Uterus (tissue), 4 donors: ENCODE measurements around the gene VWA3B. TPM values are rescaled to one million over a fixed set of nuclear protein-coding genes. Genes with fewer than 3 reads are reported as not detected.

Experiments
- DNase-seq, 2 donors: peaks; one replicate each; pipeline ENCODE4 v3.0.0-alpha.2; 2019 to 2020
- H3K27ac ChIP-seq, 2 donors: fragments of 200-600 bp; sonication (generic); 1 replicate in 1 of 2; 2 replicates in 1 of 2; pipeline ENCODE4 v1.5.1; 2016 to 2018
- H3K27me3 ChIP-seq, 2 donors: fragments of 200-600 bp; sonication (generic); one replicate each; pipeline ENCODE4 v1.5.1; 2018 to 2019; ENCODE audit warnings: control low read depth in 1 of 2
- H3K36me3 ChIP-seq, 2 donors: fragments of 200-600 bp; sonication (generic); one replicate each; pipeline ENCODE4 v1.5.1; 2019; ENCODE audit warnings: control low read depth in 1 of 2
- H3K4me1 ChIP-seq, 2 donors: fragments of 200-600 bp; sonication (generic); one replicate each; pipeline ENCODE4 v1.5.1; 2018 to 2019; ENCODE audit warnings: control low read depth in 1 of 2
- H3K4me3 ChIP-seq, 2 donors: fragments of 200-600 bp; sonication (generic); 1 replicate in 1 of 2; 2 replicates in 1 of 2; pipeline ENCODE4 v1.5.1; 2018 to 2019; ENCODE audit warnings: mild to moderate bottlenecking in 1 of 2
- H3K9me3 ChIP-seq, 2 donors: fragments of 200-600 bp; sonication (generic); one replicate each; pipeline ENCODE4 v1.5.1; 2019; ENCODE audit warnings: control low read depth in 1 of 2
- POLR2A ChIP-seq, 2 donors: fragments of 450-650 bp; IDR thresholded peaks; one replicate each; pipeline ENCODE4 v1.6.1; 2016; ENCODE audit warnings: antibody characterized with exemption in 2 of 2, mild to moderate bottlenecking in 1 of 2, moderate library complexity in 1 of 2
- intact Hi-C: fragments of 100-400 bp; cut with DNase I; formaldehyde crosslinking; loops from one replicate; pipeline ENCODE4 v1.15.1; 2023; ENCODE audit warnings: low total_unique reads
- total RNA-seq, 4 donors: library from RNA; depleted of rRNA in 3 of 4; stranded (reverse); fragments of >200 nt in 3 of 4; gene quantifications; one replicate each; pipeline versions ENCODE4 v1.1.0 to v1.2.4, GENCODE V29; 2014 to 2023
- TF ChIP-seq, protein P1 (sequence below), 4 experiments: fragments of 200-600 bp in 2 of 4; fragments of 450-650 bp in 2 of 4; sonication (generic) in 2 of 4; IDR thresholded peaks; one replicate each; pipeline ENCODE4 v1.5.1; 2016 to 2019; ENCODE audit warnings: antibody characterized with exemption in 4 of 4, mild to moderate bottlenecking in 2 of 4, moderate library complexity in 1 of 4
- donor health status: DM: yes; HTN: yes; CAD: no.

VWA3B gene
- total RNA-seq, 4 donors from 2014 or later: 0.98 to 2.1 TPM; not detected in 2

DNA sequence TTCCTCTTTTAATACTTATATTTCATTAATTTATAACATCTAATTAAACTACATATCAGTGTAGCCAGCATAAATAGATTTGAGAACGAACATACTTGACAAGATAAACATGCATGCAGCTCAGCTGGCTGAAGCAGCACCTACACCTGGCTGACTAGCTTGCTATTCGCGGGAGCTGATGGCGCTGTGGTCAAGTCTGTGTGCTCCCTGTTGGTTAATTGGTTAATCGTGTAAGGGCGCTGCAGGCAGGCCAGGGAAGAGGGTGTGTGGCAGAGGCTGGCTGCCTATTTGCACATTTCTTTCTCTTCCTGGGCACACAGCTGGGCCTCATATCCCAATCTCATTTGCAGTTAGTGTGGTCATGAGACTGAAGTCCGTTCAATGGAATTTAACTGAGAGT is 14.5 kb upstream of the VWA3B start:
- Histone ChIP-seq H3K4me3 (no peak overlapping the region), H3K9me3 (no peaks in the 10 kb centered on the region), H3K27ac (no peak overlapping the region), H3K4me1 (no peaks in the 10 kb centered on the region), H3K27me3 (no peaks in the 10 kb centered on the region), H3K36me3 (no peaks in the 10 kb centered on the region)
- no peak for DNase-seq
- intact Hi-C loops: no loop called here
- TF ChIP-seq, protein P1, sequence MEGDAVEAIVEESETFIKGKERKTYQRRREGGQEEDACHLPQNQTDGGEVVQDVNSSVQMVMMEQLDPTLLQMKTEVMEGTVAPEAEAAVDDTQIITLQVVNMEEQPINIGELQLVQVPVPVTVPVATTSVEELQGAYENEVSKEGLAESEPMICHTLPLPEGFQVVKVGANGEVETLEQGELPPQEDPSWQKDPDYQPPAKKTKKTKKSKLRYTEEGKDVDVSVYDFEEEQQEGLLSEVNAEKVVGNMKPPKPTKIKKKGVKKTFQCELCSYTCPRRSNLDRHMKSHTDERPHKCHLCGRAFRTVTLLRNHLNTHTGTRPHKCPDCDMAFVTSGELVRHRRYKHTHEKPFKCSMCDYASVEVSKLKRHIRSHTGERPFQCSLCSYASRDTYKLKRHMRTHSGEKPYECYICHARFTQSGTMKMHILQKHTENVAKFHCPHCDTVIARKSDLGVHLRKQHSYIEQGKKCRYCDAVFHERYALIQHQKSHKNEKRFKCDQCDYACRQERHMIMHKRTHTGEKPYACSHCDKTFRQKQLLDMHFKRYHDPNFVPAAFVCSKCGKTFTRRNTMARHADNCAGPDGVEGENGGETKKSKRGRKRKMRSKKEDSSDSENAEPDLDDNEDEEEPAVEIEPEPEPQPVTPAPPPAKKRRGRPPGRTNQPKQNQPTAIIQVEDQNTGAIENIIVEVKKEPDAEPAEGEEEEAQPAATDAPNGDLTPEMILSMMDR (IDR thresholded peaks at IDR 0.05): no peak
- no peak for TF ChIP-seq POLR2A (IDR thresholded peaks at IDR 0.05)

DNA sequence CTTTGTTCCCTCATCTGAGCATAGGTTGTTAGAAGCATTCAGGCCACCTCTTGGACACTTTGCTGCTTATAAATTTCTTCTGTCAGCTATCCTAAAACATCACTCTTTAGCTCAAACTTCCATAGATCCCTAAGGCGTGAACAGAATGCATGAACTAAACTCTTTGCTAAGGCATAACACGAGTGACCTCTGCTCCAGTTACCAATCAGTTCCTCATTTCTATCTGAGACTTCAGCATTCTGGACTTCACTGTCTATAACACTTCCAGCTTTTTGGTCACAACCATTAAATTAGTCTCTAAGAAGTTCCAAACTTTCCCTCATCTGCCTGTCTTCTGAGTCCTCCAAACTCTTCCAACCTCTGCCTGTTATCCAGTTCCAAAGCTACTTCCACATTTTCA is 8.3 kb upstream of the VWA3B start:
- intact Hi-C loops: no loop called here
- Histone ChIP-seq H3K9me3 (peaks cover 0 to 6% of the 10 kb centered on the region in 2 donors), H3K4me3 (no peak overlapping the region), H3K36me3 (no peaks in the 10 kb centered on the region), H3K27me3 (no peaks in the 10 kb centered on the region), H3K27ac (no peak overlapping the region), H3K4me1 (no peaks in the 10 kb centered on the region)
- TF ChIP-seq POLR2A (IDR thresholded peaks at IDR 0.05): no peak
- TF ChIP-seq, protein P1 (IDR thresholded peaks at IDR 0.05): no peak
- no peak for DNase-seq

DNA sequence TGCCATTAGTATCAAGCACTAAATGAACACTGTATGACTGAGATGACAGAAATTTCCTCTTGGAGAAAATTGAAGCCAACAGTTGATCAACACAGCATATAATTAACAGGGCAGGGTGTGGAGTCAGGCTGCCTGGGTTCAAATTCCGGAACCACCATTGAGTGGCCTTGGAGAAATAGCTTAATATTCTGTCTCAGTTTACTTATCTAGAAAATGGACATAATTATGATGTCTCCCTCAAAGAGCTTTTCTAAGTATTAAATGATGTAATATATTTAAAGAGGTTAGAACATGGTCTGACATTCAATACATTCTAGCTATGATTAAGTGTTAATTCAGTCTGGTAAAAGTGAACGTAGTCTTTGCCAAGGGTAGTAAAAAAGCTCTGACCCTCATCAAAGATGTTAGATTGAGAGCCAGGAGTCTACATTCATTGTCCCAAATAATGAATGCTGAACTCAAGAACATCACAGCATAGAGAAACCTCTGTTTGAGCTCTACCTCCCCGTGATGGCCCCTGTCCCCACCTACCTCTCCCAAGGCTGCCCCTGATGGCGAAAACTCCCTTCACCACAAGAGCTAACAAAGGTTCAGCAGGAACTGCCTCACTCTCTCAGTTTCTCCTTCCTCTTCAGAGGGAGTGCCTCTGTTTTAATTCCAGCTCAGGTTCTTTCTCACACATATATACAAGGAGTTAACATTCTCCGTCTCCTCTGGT is 2.7 kb upstream of the VWA3B start:
- H3K27me3 ChIP-seq: no peaks in the 10 kb centered on the region
- H3K9me3 ChIP-seq: no peaks in the 10 kb centered on the region
- H3K36me3 ChIP-seq: no peaks in the 10 kb centered on the region
- H3K27ac ChIP-seq: no peak overlapping the region
- intact Hi-C loops: no loop called here
- H3K4me1 ChIP-seq: no peaks in the 10 kb centered on the region
- no peak for DNase-seq
- H3K4me3 ChIP-seq: no peak overlapping the region
- TF ChIP-seq, protein P1 (IDR thresholded peaks at IDR 0.05): no peak
- TF ChIP-seq POLR2A (IDR thresholded peaks at IDR 0.05): no peak

DNA sequence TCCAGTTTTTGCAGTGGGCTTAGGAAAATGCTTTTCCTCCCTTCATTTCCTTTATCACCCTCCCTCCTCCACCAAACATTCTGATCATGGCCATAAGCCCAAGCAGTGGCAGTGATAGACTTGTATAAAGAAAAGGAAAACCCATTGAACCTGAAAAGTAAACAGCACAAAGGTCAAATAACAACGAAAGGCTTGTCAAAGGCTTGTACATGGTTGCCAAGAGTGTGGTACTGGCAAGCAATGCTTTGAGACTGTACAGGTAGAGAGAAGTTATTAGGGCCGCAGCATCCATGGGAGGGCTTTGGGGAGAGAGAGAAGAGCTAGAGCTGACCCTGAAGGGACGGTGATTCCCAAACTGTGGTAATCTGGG is 2.1 kb upstream of the VWA3B start:
- H3K9me3 ChIP-seq: no peaks in the 10 kb centered on the region
- H3K27me3 ChIP-seq: no peaks in the 10 kb centered on the region
- H3K36me3 ChIP-seq: no peaks in the 10 kb centered on the region
- H3K4me1 ChIP-seq: no peaks in the 10 kb centered on the region
- intact Hi-C loops: no loop called here
- H3K27ac ChIP-seq: no peak overlapping the region
- no peak overlapping the region for H3K4me3 ChIP-seq
- no peak for TF ChIP-seq POLR2A (IDR thresholded peaks at IDR 0.05)
- TF ChIP-seq, protein P1 (IDR thresholded peaks at IDR 0.05): no peak
- no peak for DNase-seq

DNA sequence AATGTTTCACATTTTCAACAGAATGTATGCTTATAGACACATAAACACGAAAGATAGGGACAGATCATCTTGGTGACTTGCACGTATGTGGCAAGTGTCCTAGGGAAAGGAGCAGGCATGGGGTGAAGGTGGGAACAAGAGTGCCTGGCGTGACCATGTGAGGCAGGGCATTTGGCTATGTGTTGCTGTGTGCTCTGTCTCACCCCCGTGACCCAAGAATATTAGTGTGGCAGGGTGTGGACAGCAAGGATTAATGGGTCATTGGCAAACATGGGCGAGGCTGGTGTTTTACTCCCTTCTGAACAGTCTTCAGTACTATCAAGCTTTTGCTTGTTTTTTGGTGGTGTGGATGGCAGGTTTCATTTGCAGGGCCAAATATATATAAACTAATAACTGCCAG is 1.3 kb upstream of the VWA3B start:
- intact Hi-C loops: no loop called here
- Histone ChIP-seq H3K27ac (no peak overlapping the region), H3K4me1 (no peaks in the 10 kb centered on the region), H3K36me3 (no peaks in the 10 kb centered on the region), H3K9me3 (no peaks in the 10 kb centered on the region), H3K4me3 (no peak overlapping the region), H3K27me3 (no peaks in the 10 kb centered on the region)
- DNase-seq: no peak
- TF ChIP-seq POLR2A (IDR thresholded peaks at IDR 0.05): no peak
- TF ChIP-seq, protein P1 (IDR thresholded peaks at IDR 0.05): no peak
